ACHN (cell line): Measurements from ENCODE around the gene CGB1.

ENCODE experiments used
- DNase-seq: peaks from one replicate; pipeline ENCODE4 v3.0.0-alpha.2; 2015
- in situ Hi-C: cut with HindIII; loops from 2 replicates; pipeline ENCODE4 v1.10.0; 2017; ENCODE audit warnings: low sequenced_read_pairs, low pct_ligation_motif_present, low pct_unique_long_range_greater_than_20kb

Gene CGB1

DNA sequence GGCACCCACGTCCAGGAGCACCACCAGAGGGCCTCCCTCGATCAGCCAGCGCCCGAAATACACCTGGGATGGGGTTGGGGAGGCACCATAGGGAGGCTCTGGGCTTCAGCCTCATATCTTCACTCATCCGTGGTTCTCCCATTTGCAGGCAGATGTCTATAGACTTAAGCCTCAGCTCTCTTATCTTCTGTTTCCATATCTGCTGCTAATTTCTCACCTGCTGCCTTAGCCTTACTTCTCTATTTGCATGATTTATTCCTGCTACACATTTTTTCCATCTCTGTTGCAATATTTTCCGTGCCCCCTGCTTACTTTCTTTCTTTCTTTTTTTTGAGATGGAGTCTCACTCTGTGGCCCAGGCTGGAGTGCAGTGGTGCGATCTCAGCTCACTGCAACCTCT lies 49.4 kb downstream of the CGB1 start:
- DNase-seq: no peak
- in situ Hi-C loops: no loop called here

DNA sequence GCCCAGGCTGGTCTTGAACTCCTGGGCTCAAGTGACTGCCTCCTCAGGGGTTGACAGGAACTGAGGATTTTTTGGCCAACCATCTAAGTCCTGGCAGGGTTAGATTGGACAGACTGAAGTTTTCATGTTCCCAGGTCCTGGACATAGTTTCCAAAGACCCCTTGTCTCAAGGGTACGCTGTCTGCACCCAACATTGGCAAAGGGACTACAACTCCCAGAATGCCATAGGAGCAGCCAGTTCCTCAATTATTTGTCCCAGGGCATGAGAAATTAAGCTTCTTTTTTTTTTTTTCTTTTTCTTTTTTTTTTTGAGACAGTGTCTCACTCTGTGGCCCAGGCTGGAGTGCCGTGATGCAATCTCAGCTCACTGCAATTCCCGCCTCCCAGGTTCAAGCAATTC lies 50.5 kb downstream of the CGB1 start:
- no peak for DNase-seq
- in situ Hi-C loops: no loop called here

DNA sequence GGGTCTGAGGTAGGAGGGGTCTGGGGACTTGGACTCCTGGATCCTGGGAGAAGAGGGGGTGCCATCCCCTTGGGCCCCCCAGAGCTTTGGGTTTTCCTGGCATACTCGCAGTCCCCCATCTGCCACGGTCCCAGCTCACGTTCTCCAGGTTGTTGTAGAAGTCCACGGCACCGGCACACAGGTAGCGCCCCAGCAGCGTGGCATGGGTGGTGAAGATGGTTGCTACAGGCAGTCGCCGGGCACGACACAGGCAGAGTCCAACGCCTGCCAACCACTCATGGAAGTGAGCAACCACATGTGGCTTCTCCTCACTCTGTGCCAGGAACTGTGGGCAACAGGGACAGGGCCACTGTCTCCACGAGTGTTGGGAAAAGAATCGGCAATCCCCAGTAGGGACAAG lies 51.0 kb downstream of the CGB1 start:
- DNase-seq: no peak
- in situ Hi-C loops: no loop called here
